Mucosa of stomach (tissue), 1 donor: Measurements from ENCODE around the gene IGSF9.

ENCODE experiments used
- H3K27me3 ChIP-seq: one replicate; pipeline ENCODE4 v1.7.0; 2013; ENCODE audit warnings: mild to moderate bottlenecking, low read length; ENCODE audit not compliant: control insufficient read depth, insufficient read depth
- H3K36me3 ChIP-seq: one replicate; pipeline ENCODE4 v1.7.0; 2013; ENCODE audit warnings: low read length; ENCODE audit not compliant: control insufficient read depth, insufficient read depth
- H3K4me1 ChIP-seq: one replicate; pipeline ENCODE4 v1.7.0; 2013; ENCODE audit warnings: mild to moderate bottlenecking, low read length; ENCODE audit not compliant: control insufficient read depth, insufficient read depth
- H3K4me3 ChIP-seq: one replicate; pipeline ENCODE4 v1.7.0; 2013; ENCODE audit warnings: low read length
- H3K9ac ChIP-seq: one replicate; pipeline ENCODE4 v1.7.0; 2013; ENCODE audit warnings: mild to moderate bottlenecking, low read length, moderate library complexity
- H3K9me3 ChIP-seq: one replicate; pipeline ENCODE4 v1.7.0; 2013; ENCODE audit warnings: mild to moderate bottlenecking, low read length, moderate library complexity; ENCODE audit not compliant: control insufficient read depth
- donor health status: Pancreatic carcinoma.

IGSF9 gene

GRCh38 chr1:159889821-159890252, 55.6 kb downstream of the IGSF9 start:
- H3K4me3 ChIP-seq = no peak overlapping the region
- no peaks in the 10 kb centered on the region for H3K9me3 ChIP-seq
- H3K36me3 ChIP-seq = no peaks in the 10 kb centered on the region
- H3K4me1 ChIP-seq = peaks cover 28% of the 10 kb centered on the region
- H3K9ac ChIP-seq = no peak overlapping the region
- H3K27me3 ChIP-seq = no peaks in the 10 kb centered on the region

- Histone ChIP-seq H3K9ac (no peak overlapping the region), H3K4me1 (peaks cover 28% of the 10 kb centered on the region), H3K36me3 (no peaks in the 10 kb centered on the region), H3K27me3 (no peaks in the 10 kb centered on the region), H3K4me3 (no peak overlapping the region), H3K9me3 (no peaks in the 10 kb centered on the region)
Observed at GRCh38 chr1:159889202-159889601, 56.2 kb downstream of the IGSF9 start.

GRCh38 chr1:159884296-159884695, 61.1 kb downstream of the IGSF9 start:
- Histone ChIP-seq H3K4me1 (peaks cover 9% of the 10 kb centered on the region), H3K36me3 (no peaks in the 10 kb centered on the region), H3K27me3 (no peaks in the 10 kb centered on the region), H3K4me3 (no peak overlapping the region), H3K9ac (no peak overlapping the region), H3K9me3 (no peaks in the 10 kb centered on the region)

- Histone ChIP-seq H3K4me3 (no peak overlapping the region), H3K4me1 (peaks cover 9% of the 10 kb centered on the region), H3K27me3 (no peaks in the 10 kb centered on the region), H3K36me3 (no peaks in the 10 kb centered on the region), H3K9ac (no peak overlapping the region), H3K9me3 (no peaks in the 10 kb centered on the region)
Observed at GRCh38 chr1:159883134-159883533, 62.3 kb downstream of the IGSF9 start.

- Histone ChIP-seq H3K4me3 (no peak overlapping the region), H3K9ac (no peak overlapping the region), H3K27me3 (no peaks in the 10 kb centered on the region), H3K4me1 (peaks cover 9% of the 10 kb centered on the region), H3K9me3 (no peaks in the 10 kb centered on the region), H3K36me3 (no peaks in the 10 kb centered on the region)
Observed at GRCh38 chr1:159882527-159882862, 62.9 kb downstream of the IGSF9 start.

- no peaks in the 10 kb centered on the region for H3K9me3 ChIP-seq
- H3K27me3 ChIP-seq = no peaks in the 10 kb centered on the region
- H3K4me3 ChIP-seq = no peak overlapping the region
- no peaks in the 10 kb centered on the region for H3K36me3 ChIP-seq
- no peak overlapping the region for H3K9ac ChIP-seq
- H3K4me1 ChIP-seq = peaks cover 9% of the 10 kb centered on the region
Observed at GRCh38 chr1:159881622-159882526, 63.5 kb downstream of the IGSF9 start.

- H3K9ac ChIP-seq = no peak overlapping the region
- H3K36me3 ChIP-seq = no peaks in the 10 kb centered on the region
- no peaks in the 10 kb centered on the region for H3K27me3 ChIP-seq
- peaks cover 9% of the 10 kb centered on the region for H3K4me1 ChIP-seq
- no peak overlapping the region for H3K4me3 ChIP-seq
- no peaks in the 10 kb centered on the region for H3K9me3 ChIP-seq
Observed at GRCh38 chr1:159880430-159880829, 65.0 kb downstream of the IGSF9 start.

- no peaks in the 10 kb centered on the region for H3K9me3 ChIP-seq
- H3K4me3 ChIP-seq = no peak overlapping the region
- H3K4me1 ChIP-seq = peaks cover 9% of the 10 kb centered on the region
- H3K27me3 ChIP-seq = no peaks in the 10 kb centered on the region
- no peaks in the 10 kb centered on the region for H3K36me3 ChIP-seq
- no peak overlapping the region for H3K9ac ChIP-seq
Observed at GRCh38 chr1:159879977-159880376, 65.4 kb downstream of the IGSF9 start.

- no peak overlapping the region for H3K9ac ChIP-seq
- H3K4me1 ChIP-seq = peaks cover 9% of the 10 kb centered on the region
- no peak overlapping the region for H3K4me3 ChIP-seq
- H3K9me3 ChIP-seq = no peaks in the 10 kb centered on the region
- H3K36me3 ChIP-seq = no peaks in the 10 kb centered on the region
- H3K27me3 ChIP-seq = no peaks in the 10 kb centered on the region
Observed at GRCh38 chr1:159879136-159879535, 66.3 kb downstream of the IGSF9 start.

GRCh38 chr1:159877695-159878444, 67.5 kb downstream of the IGSF9 start:
- Histone ChIP-seq H3K27me3 (no peaks in the 10 kb centered on the region), H3K9ac (no peak overlapping the region), H3K36me3 (no peaks in the 10 kb centered on the region), H3K4me3 (no peak overlapping the region), H3K9me3 (no peaks in the 10 kb centered on the region), H3K4me1 (peaks cover 9% of the 10 kb centered on the region)
